HG02798 (cell line): ENCODE measurements around the gene C1orf115.
"Not testable (repeated sequence)": the region's sequence is repeated elsewhere in the genome, so short reads cannot be mapped to it uniquely, and the experiment has no call there.

Experiments
- ATAC-seq: cut with Tn5 transposase; IDR thresholded peaks from one replicate; pipeline ENCODE4 v1.9.1; 2021; ENCODE audit warnings: mild to moderate bottlenecking; ENCODE audit not compliant: unreplicated experiment, poor library complexity

C1orf115 gene

GRCh38 chr1:220690140-220691052 is at the start of gene C1orf115:
Gene C1orf115, plus strand, starts transcription at chr1:220690363. Its CDS starts 40 bp downstream, at chr1:220690403.
- ATAC-seq: peak; percentile 96

- ATAC-seq: no peak
Measured at GRCh38 chr1:220642285-220642684, 47.9 kb upstream of the C1orf115 start.

- no peak for ATAC-seq
Measured at GRCh38 chr1:220652995-220653394, 37.2 kb upstream of the C1orf115 start.

- ATAC-seq: peak; percentile 89
Measured at GRCh38 chr1:220655509-220655908, 34.7 kb upstream of the C1orf115 start.

GRCh38 chr1:220655961-220656740 is 34.0 kb upstream of the C1orf115 start:
- ATAC-seq: peak; percentile 27

- no peak for ATAC-seq
Measured at GRCh38 chr1:220666349-220666748, 23.8 kb upstream of the C1orf115 start.

- no peak for ATAC-seq
Measured at GRCh38 chr1:220669005-220669404, 21.2 kb upstream of the C1orf115 start.

GRCh38 chr1:220670365-220670764 is 19.8 kb upstream of the C1orf115 start:
- no peak for ATAC-seq

- no peak for ATAC-seq
Measured at GRCh38 chr1:220673921-220674320, 16.2 kb upstream of the C1orf115 start.

- ATAC-seq: no peak
Measured at GRCh38 chr1:220677251-220677650, 12.9 kb upstream of the C1orf115 start.

- peak; percentile 97 for ATAC-seq
Measured at GRCh38 chr1:220680085-220680687, 10.0 kb upstream of the C1orf115 start.

- ATAC-seq: no peak
Measured at GRCh38 chr1:220681220-220681880, 8.8 kb upstream of the C1orf115 start.

- ATAC-seq: no peak
Measured at GRCh38 chr1:220682901-220683576, 7.1 kb upstream of the C1orf115 start.

GRCh38 chr1:220683716-220684115 is 6.4 kb upstream of the C1orf115 start:
- not testable (repeated sequence) for ATAC-seq

GRCh38 chr1:220684890-220685289 is 5.3 kb upstream of the C1orf115 start:
- ATAC-seq: no peak

GRCh38 chr1:220685879-220686278 is 4.3 kb upstream of the C1orf115 start:
- no peak for ATAC-seq

GRCh38 chr1:220687809-220688208 is 2.4 kb upstream of the C1orf115 start:
- ATAC-seq: no peak

GRCh38 chr1:220689666-220690065 is 497 bp upstream of the C1orf115 start:
- ATAC-seq: no peak

GRCh38 chr1:220691053-220691684 is 1.0 kb downstream of the C1orf115 start:
- no peak for ATAC-seq
